SK-N-SH treated with all-trans-retinoic acid at 6 μM for 48 hours (cell line): Measurements from ENCODE around the gene STEAP3.

Experiments
- ATAC-seq: fragments of 200-7000 bp; cut with Tn5 transposase; 3 replicates; pipeline ENCODE4 v1.9.1; 2020; ENCODE audit warnings: mild to moderate bottlenecking, moderate library complexity
- BACH2 ChIP-seq: fragments of 250-450 bp; sonication (Bioruptor Pico); IDR thresholded peaks from 2 replicates; pipeline ENCODE4 v1.9.0; 2021; ENCODE audit warnings: mild to moderate bottlenecking, borderline replicate concordance
- CSDC2 ChIP-seq: fragments of 250-450 bp; sonication (Bioruptor Pico); IDR thresholded peaks from 2 replicates; pipeline ENCODE4 v1.5.0; 2020; ENCODE audit warnings: mild to moderate bottlenecking, moderate library complexity
- ESRRG ChIP-seq: fragments of 250-450 bp; sonication (Bioruptor Pico); IDR thresholded peaks from 2 replicates; pipeline ENCODE4 v1.6.1; 2021; ENCODE audit warnings: mild to moderate bottlenecking
- GLIS3 ChIP-seq: fragments of 250-450 bp; sonication (Bioruptor Pico); IDR thresholded peaks from 2 replicates; pipeline ENCODE4 v1.5.0; 2020; ENCODE audit warnings: mild to moderate bottlenecking, moderate library complexity
- OSR1 ChIP-seq: fragments of 250-450 bp; sonication (Bioruptor Pico); IDR thresholded peaks from 2 replicates; pipeline ENCODE4 v1.8.0; 2022; ENCODE audit warnings: moderate library complexity, mild to moderate bottlenecking, inconsistent platforms
- PPARA ChIP-seq: fragments of 250-450 bp; sonication (Bioruptor Pico); IDR thresholded peaks from 2 replicates; pipeline ENCODE4 v1.5.0; 2020; ENCODE audit warnings: mild to moderate bottlenecking, borderline replicate concordance
- RARB ChIP-seq: fragments of 250-450 bp; sonication (Bioruptor Pico); IDR thresholded peaks from 2 replicates; pipeline ENCODE4 v1.8.0; 2021; ENCODE audit warnings: mild to moderate bottlenecking, moderate library complexity
- SNAI2 ChIP-seq: fragments of 250-450 bp; sonication (Bioruptor Pico); IDR thresholded peaks from 2 replicates; pipeline ENCODE4 v1.5.0; 2020; ENCODE audit warnings: mild to moderate bottlenecking, moderate library complexity
- TCF4 ChIP-seq: fragments of 250-450 bp; sonication (Bioruptor Pico); IDR thresholded peaks from 2 replicates; pipeline ENCODE4 v1.8.0; 2021; ENCODE audit warnings: mild to moderate bottlenecking, moderate library complexity, borderline replicate concordance
- TOX ChIP-seq: fragments of 250-450 bp; sonication (Bioruptor Pico); IDR thresholded peaks from 2 replicates; pipeline ENCODE4 v1.8.0; 2021; ENCODE audit warnings: mild to moderate bottlenecking, moderate library complexity, borderline replicate concordance
- ZC3H10 ChIP-seq: fragments of 250-450 bp; sonication (Bioruptor Pico); IDR thresholded peaks from 2 replicates; pipeline ENCODE4 v1.5.1; 2021; ENCODE audit warnings: mild to moderate bottlenecking, moderate library complexity
- ZFP3 ChIP-seq: fragments of 250-450 bp; sonication (Bioruptor Pico); IDR thresholded peaks from 2 replicates; pipeline ENCODE4 v1.5.0; 2020; ENCODE audit warnings: mild to moderate bottlenecking, moderate library complexity
- ZNF565 ChIP-seq: fragments of 450-650 bp; formaldehyde crosslinking; conservative IDR thresholded peaks from 2 replicates; pipeline ENCODE4 v1.5.0; 2020; ENCODE audit warnings: low read depth, mild to moderate bottlenecking, moderate library complexity
- ZNF70 ChIP-seq: fragments of 450-650 bp; formaldehyde crosslinking; IDR thresholded peaks from 2 replicates; pipeline ENCODE4 v1.5.0; 2020; ENCODE audit warnings: mild to moderate bottlenecking, moderate library complexity
- ZNF8 ChIP-seq: fragments of 450-650 bp; formaldehyde crosslinking; IDR thresholded peaks from 2 replicates; pipeline ENCODE4 v1.5.0; 2020; ENCODE audit warnings: mild to moderate bottlenecking, moderate library complexity
- TF ChIP-seq, protein P1 (sequence below): fragments of 250-450 bp; sonication (Bioruptor Pico); IDR thresholded peaks from 2 replicates; pipeline ENCODE4 v1.5.1; 2020; ENCODE audit warnings: low read depth, mild to moderate bottlenecking, moderate library complexity
- TF ChIP-seq, protein P2 (sequence below): fragments of 250-450 bp; sonication (Bioruptor Pico); IDR thresholded peaks from 2 replicates; pipeline ENCODE4 v1.5.0; 2020; ENCODE audit warnings: mild to moderate bottlenecking, moderate library complexity
- TF ChIP-seq, protein P3 (sequence below): fragments of 250-450 bp; sonication (Bioruptor Pico); IDR thresholded peaks from 2 replicates; pipeline ENCODE4 v1.8.0; 2020; ENCODE audit warnings: mild to moderate bottlenecking, moderate library complexity, borderline replicate concordance
- TF ChIP-seq, protein P4 (sequence below): fragments of 250-450 bp; sonication (Bioruptor Pico); IDR thresholded peaks from 2 replicates; pipeline ENCODE4 v1.8.0; 2021; ENCODE audit warnings: low read depth, mild to moderate bottlenecking, moderate library complexity, borderline replicate concordance
- TF ChIP-seq, protein P5 (sequence below): fragments of 250-450 bp; sonication (Bioruptor Pico); IDR thresholded peaks from 2 replicates; pipeline ENCODE4 v1.5.1; 2021; ENCODE audit warnings: mild to moderate bottlenecking, moderate library complexity

Gene STEAP3

DNA sequence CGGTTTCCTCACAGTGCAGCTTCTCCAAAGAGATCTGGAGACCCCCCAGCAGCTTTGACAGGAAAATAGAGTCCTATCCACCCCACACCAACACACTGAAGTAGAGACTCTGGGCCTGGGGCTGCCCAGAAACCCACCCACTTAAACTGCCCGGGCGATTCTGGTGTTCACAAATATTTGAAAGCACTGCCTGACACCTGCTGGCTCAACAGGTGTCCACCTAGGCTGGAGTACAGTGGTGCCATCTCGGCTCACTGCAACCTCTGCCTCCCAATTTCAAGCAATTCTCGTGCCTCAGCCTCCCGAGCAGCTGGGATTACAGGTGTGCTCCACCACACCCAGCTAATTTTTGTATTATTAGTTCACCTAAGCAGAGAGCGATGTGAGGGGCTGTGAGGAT is 5.3 kb downstream of the STEAP3 start:
- no peak for ATAC-seq
- TF ChIP-seq SNAI2 (CRISPR knock-in tag) (no peak), ZNF70 (no peak), CSDC2 (CRISPR knock-in tag) (no peak)

DNA sequence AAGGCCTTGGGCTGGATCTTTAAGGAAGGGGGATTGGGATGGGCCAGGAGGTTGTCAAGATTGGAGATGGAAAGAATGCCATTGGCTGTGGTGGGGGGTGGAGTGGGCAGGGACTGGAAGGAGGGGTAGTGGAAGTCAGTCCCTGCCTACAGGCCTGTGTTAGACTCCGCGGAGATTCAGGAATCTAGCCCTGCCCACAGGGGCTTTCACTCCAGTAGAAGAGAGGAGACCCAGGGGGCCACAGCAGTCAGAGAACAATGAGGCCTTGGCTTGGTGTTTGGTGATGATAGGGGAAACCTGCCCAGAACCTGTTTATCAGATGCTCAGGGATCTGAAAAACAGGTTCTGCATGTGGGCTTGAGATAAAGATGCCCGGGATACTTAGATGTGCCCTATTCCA is 6.1 kb downstream of the STEAP3 start:
- ATAC-seq: no peak
- TF ChIP-seq ZNF565 (CRISPR knock-in tag) (no peak), ZC3H10 (no peak), ESRRG (no peak), RARB (CRISPR knock-in tag) (no peak), TCF4 (CRISPR knock-in tag) (no peak), OSR1 (CRISPR knock-in tag) (no peak), BACH2 (CRISPR knock-in tag) (no peak), ZFP3 (no peak), ZNF70 (no peak), ZNF8 (CRISPR knock-in tag) (no peak), CSDC2 (CRISPR knock-in tag) (no peak)
- TF ChIP-seq, protein P1, sequence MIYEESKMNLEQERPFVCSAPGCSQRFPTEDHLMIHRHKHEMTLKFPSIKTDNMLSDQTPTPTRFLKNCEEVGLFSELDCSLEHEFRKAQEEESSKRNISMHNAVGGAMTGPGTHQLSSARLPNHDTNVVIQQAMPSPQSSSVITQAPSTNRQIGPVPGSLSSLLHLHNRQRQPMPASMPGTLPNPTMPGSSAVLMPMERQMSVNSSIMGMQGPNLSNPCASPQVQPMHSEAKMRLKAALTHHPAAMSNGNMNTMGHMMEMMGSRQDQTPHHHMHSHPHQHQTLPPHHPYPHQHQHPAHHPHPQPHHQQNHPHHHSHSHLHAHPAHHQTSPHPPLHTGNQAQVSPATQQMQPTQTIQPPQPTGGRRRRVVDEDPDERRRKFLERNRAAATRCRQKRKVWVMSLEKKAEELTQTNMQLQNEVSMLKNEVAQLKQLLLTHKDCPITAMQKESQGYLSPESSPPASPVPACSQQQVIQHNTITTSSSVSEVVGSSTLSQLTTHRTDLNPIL (CRISPR knock-in tag): no peak
- TF ChIP-seq, all 23 proteins: peak for 0

DNA sequence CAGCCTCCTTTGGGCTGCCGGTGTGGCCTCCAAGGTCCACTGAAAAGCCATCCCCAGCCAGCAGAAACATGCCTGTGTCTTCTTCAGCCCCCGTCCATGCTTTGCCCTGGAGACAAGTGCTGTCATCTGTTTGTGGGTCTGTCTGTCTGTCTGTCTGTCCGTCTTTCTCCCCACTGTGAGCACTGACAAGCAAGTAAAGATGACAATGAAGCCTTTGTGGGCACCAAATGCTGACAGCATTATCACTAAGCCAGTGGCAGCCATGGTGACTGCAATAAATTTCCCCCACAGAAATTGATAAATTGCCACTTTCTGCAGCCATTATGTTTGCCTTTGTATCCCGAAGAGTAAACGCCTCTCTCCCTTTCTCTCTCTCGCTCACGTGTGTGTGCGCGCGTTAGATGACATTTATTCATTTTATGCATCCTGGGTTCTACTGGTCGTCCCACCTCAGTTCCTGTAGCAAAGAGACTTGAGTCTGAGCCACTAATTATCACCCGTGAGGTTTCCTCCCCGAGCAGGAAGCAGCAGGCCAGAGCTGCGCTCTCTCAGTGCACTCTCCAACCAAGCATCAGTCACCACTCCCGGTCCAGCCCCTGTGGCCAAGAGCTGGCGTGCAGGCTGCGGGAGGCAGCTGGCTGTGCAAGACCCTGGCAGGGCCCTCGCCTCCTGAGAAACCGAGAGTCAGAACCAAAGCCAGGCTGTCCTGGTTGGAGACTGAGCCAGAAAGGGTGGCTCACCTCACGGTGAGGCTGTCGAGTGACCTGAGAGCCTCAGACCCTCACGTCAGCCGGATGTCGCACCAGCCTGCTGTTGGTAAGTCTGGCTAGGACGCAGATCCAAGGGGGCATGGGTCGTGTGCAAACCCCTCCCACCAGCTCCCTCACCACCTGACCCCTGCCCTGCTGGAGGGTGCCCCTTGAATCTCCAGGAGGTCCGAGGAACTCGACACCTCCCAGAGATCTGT is 6.9 kb downstream of the STEAP3 start:
- 0 out of 3 replicates have a peak, but pooled peaks have one; percentile 6 for ATAC-seq
- TF ChIP-seq, protein P2, sequence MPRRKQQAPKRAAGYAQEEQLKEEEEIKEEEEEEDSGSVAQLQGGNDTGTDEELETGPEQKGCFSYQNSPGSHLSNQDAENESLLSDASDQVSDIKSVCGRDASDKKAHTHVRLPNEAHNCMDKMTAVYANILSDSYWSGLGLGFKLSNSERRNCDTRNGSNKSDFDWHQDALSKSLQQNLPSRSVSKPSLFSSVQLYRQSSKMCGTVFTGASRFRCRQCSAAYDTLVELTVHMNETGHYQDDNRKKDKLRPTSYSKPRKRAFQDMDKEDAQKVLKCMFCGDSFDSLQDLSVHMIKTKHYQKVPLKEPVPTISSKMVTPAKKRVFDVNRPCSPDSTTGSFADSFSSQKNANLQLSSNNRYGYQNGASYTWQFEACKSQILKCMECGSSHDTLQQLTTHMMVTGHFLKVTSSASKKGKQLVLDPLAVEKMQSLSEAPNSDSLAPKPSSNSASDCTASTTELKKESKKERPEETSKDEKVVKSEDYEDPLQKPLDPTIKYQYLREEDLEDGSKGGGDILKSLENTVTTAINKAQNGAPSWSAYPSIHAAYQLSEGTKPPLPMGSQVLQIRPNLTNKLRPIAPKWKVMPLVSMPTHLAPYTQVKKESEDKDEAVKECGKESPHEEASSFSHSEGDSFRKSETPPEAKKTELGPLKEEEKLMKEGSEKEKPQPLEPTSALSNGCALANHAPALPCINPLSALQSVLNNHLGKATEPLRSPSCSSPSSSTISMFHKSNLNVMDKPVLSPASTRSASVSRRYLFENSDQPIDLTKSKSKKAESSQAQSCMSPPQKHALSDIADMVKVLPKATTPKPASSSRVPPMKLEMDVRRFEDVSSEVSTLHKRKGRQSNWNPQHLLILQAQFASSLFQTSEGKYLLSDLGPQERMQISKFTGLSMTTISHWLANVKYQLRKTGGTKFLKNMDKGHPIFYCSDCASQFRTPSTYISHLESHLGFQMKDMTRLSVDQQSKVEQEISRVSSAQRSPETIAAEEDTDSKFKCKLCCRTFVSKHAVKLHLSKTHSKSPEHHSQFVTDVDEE (CRISPR knock-in tag): no peak
- TF ChIP-seq, protein P3, sequence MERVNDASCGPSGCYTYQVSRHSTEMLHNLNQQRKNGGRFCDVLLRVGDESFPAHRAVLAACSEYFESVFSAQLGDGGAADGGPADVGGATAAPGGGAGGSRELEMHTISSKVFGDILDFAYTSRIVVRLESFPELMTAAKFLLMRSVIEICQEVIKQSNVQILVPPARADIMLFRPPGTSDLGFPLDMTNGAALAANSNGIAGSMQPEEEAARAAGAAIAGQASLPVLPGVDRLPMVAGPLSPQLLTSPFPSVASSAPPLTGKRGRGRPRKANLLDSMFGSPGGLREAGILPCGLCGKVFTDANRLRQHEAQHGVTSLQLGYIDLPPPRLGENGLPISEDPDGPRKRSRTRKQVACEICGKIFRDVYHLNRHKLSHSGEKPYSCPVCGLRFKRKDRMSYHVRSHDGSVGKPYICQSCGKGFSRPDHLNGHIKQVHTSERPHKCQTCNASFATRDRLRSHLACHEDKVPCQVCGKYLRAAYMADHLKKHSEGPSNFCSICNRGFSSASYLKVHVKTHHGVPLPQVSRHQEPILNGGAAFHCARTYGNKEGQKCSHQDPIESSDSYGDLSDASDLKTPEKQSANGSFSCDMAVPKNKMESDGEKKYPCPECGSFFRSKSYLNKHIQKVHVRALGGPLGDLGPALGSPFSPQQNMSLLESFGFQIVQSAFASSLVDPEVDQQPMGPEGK (CRISPR knock-in tag): no peak
- no peak for TF ChIP-seq ZFP3
- TF ChIP-seq, protein P1 (CRISPR knock-in tag): no peak
- no peak for TF ChIP-seq PPARA (CRISPR knock-in tag)
- TF ChIP-seq ZC3H10: no peak
- no peak for TF ChIP-seq TCF4 (CRISPR knock-in tag)
- TF ChIP-seq, protein P4, sequence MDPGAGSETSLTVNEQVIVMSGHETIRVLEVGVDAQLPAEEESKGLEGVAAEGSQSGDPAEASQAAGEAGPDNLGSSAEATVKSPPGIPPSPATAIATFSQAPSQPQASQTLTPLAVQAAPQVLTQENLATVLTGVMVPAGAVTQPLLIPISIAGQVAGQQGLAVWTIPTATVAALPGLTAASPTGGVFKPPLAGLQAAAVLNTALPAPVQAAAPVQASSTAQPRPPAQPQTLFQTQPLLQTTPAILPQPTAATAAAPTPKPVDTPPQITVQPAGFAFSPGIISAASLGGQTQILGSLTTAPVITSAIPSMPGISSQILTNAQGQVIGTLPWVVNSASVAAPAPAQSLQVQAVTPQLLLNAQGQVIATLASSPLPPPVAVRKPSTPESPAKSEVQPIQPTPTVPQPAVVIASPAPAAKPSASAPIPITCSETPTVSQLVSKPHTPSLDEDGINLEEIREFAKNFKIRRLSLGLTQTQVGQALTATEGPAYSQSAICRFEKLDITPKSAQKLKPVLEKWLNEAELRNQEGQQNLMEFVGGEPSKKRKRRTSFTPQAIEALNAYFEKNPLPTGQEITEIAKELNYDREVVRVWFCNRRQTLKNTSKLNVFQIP (CRISPR knock-in tag): no peak
- no peak for TF ChIP-seq ESRRG
- TF ChIP-seq GLIS3: no peak
- TF ChIP-seq, protein P5, sequence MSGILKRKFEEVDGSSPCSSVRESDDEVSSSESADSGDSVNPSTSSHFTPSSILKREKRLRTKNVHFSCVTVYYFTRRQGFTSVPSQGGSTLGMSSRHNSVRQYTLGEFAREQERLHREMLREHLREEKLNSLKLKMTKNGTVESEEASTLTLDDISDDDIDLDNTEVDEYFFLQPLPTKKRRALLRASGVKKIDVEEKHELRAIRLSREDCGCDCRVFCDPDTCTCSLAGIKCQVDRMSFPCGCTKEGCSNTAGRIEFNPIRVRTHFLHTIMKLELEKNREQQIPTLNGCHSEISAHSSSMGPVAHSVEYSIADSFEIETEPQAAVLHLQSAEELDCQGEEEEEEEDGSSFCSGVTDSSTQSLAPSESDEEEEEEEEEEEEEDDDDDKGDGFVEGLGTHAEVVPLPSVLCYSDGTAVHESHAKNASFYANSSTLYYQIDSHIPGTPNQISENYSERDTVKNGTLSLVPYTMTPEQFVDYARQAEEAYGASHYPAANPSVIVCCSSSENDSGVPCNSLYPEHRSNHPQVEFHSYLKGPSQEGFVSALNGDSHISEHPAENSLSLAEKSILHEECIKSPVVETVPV (CRISPR knock-in tag): no peak
- TF ChIP-seq CSDC2 (CRISPR knock-in tag): no peak
- TF ChIP-seq SNAI2 (CRISPR knock-in tag): no peak
- TF ChIP-seq ZNF8 (CRISPR knock-in tag): no peak
- no peak for TF ChIP-seq TOX (CRISPR knock-in tag)
- TF ChIP-seq, all 23 proteins: peak for 0
